ENCODE measurements around the gene PPFIA1.

DNA sequence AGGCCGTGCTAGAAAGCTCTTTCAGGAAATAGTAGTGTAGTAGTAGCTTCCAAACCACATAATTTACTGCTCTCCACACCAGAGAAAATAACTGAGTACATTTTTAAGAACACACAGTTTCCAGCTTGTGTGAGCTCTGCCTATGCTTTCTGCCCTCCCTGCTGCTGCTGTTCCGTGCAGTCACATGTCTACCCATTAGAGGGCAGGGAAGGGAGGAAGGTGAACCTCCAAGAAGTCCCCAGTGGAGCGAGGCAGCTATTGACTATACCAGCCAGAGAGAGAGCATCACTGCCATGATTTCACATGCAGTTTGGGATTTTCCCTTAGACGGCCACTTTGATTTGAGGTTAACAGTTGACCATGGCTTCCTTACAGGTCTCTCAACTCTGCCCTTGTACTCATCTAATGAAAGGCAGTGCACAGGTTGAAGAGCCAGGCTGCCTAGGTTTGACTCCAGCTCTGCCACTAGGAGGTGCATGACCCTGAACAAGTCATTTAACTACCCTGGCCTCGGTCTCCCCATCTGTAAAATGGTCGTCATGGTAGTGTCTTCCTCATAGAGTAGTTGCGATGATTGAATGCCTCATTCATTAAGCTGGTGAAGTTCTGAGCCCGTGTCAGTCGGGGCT is 108.1 kb downstream of the PPFIA1 start:
- TF ChIP-seq L3MBTL2 (conservative IDR thresholded peaks at IDR 0.05): no peak
- TF ChIP-seq SUZ12 (IDR thresholded peaks at IDR 0.05): no peak
- no peak for TF ChIP-seq TARDBP (IDR thresholded peaks at IDR 0.05)

Measured in HEK293T (cell line).